GM12878 (cell line): ENCODE results near the gene PSIP1. TPM values are rescaled to one million over a fixed set of nuclear protein-coding genes. Genes with fewer than 3 reads are reported as not detected.

Source experiments
- ATAC-seq: fragments of 200-7000 bp; cut with Tn5 transposase; 3 replicates; pipeline ENCODE4 v1.9.1; 2020; ENCODE audit warnings: mild to moderate bottlenecking, moderate library complexity
- BruUV-seq: library from RNA; stranded (reverse); fragments of 400-500 nt; replicated peaks from 2 replicates; lab custom pipeline; 2021; lab: Mats Ljungman, UMichigan
- CTCF ChIA-PET: fragments of 300-600 bp; sonication (Branson Sonifier 250); formaldehyde crosslinking; extraction: SDS; loops from one replicate; lab custom pipeline; 2021; ENCODE audit warnings: inconsistent platforms; lab: Yijun Ruan, JAX
- POLR2A ChIA-PET: fragments of 350-600 bp; formaldehyde crosslinking; extraction: SDS; loops from one replicate; lab custom pipeline; 2021; ENCODE audit warnings: inconsistent platforms; lab: Charles Lee
- RAD21 ChIA-PET: fragments of 300-600 bp; sonication (Branson Sonifier 250); formaldehyde crosslinking; loops from one replicate; lab custom pipeline; 2023; ENCODE audit warnings: antibody characterized with exemption; ENCODE audit not compliant: unreplicated experiment; lab: Charles Lee
- SMC1A ChIA-PET: fragments of 300-600 bp; sonication (Branson Sonifier 250); formaldehyde crosslinking; loops from one replicate; lab custom pipeline; 2023; ENCODE audit not compliant: unreplicated experiment, uncharacterized antibody; lab: Charles Lee
- DNase-seq: peaks from one replicate; pipeline ENCODE4 v3.0.0-alpha.2; 2011; ENCODE audit warnings: low read depth, low spot score
- FAIRE-seq: peaks from 3 replicates; lab custom pipeline; 2011; peaks lifted over from hg19 to GRCh38; lab: Jason Lieb, UNC
- H2AFZ ChIP-seq: 2 replicates; pipeline ENCODE4 v1.6.0; 2011; ENCODE audit warnings: low read depth, low read length, control low read depth; ENCODE audit not compliant: control insufficient read depth
- H3K27ac ChIP-seq: 2 replicates; pipeline ENCODE4 v1.5.1; 2011; ENCODE audit warnings: control low read depth; ENCODE audit not compliant: control insufficient read depth, insufficient read depth
- H3K27me3 ChIP-seq, 2 experiments: replicated peaks in 1 of 2; 2 replicates each; pipeline versions ENCODE4 v1.6.0 to v1.6.1; 2011; ENCODE audit warnings: low read length in 1 of 2; ENCODE audit not compliant: control insufficient read depth in 2 of 2, insufficient read depth in 2 of 2
- H3K36me3 ChIP-seq, 2 experiments: 2 replicates each; pipeline ENCODE4 v1.5.1; 2011; ENCODE audit warnings: low read length in 1 of 2; ENCODE audit not compliant: control insufficient read depth in 2 of 2, insufficient read depth in 2 of 2
- H3K4me1 ChIP-seq: 2 replicates; pipeline ENCODE4 v1.6.1; 2011; ENCODE audit warnings: mild to moderate bottlenecking, low read length, moderate library complexity, mixed read lengths; ENCODE audit not compliant: control insufficient read depth, insufficient read depth
- H3K4me2 ChIP-seq: 2 replicates; pipeline ENCODE4 v1.6.0; 2011; ENCODE audit warnings: control low read depth; ENCODE audit not compliant: control insufficient read depth, insufficient read depth
- H3K4me3 ChIP-seq: fragments of 200-600 bp; sonication (generic); 2 replicates; pipeline ENCODE4 v1.5.1; 2016
- H3K79me2 ChIP-seq: 2 replicates; pipeline ENCODE4 v1.6.0; 2011; ENCODE audit warnings: low read length; ENCODE audit not compliant: control insufficient read depth, insufficient read depth
- H3K9ac ChIP-seq: 2 replicates; pipeline ENCODE4 v1.8.0; 2011; ENCODE audit warnings: low read length, control low read depth, mixed read lengths; ENCODE audit not compliant: control insufficient read depth, insufficient read depth
- H3K9me3 ChIP-seq: replicated peaks from 3 replicates; pipeline ENCODE4 v1.5.1; 2011; ENCODE audit warnings: mild to moderate bottlenecking, low read length; ENCODE audit not compliant: control insufficient read depth, insufficient read depth
- H4K20me1 ChIP-seq: 2 replicates; pipeline ENCODE4 v1.6.0; 2011; ENCODE audit not compliant: control insufficient read depth, insufficient read depth
- CBX3 ChIP-seq: fragments of 200-600 bp; sonication (generic); IDR thresholded peaks from 2 replicates; pipeline ENCODE4 v1.6.1; 2016; ENCODE audit warnings: low read depth, borderline replicate concordance
- ESRRA ChIP-seq: IDR thresholded peaks from 2 replicates; pipeline ENCODE4 v1.6.1; 2012; ENCODE audit warnings: mild to moderate bottlenecking, low read length, improper control_type of control experiment
- HDAC6 ChIP-seq: fragments of 200-600 bp; sonication (generic); IDR thresholded peaks from one replicate; pipeline ENCODE4 v1.8.0; 2017; ENCODE audit warnings: antibody characterized with exemption; ENCODE audit not compliant: unreplicated experiment
- NFYB ChIP-seq: IDR thresholded peaks from 2 replicates; pipeline ENCODE4 v1.6.1; 2011; ENCODE audit warnings: low read depth, mild to moderate bottlenecking, low read length, improper control_type of control experiment, moderate library complexity; ENCODE audit not compliant: insufficient read depth
- RAD21 ChIP-seq: IDR thresholded peaks from 2 replicates; pipeline ENCODE4 v1.6.1; 2011; ENCODE audit warnings: mild to moderate bottlenecking, low read depth, low read length, moderate library complexity; ENCODE audit not compliant: insufficient read depth
- SMC3 ChIP-seq: IDR thresholded peaks from 2 replicates; pipeline ENCODE4 v1.6.1; 2011; ENCODE audit warnings: low read length, improper control_type of control experiment, borderline replicate concordance
- TARDBP ChIP-seq: IDR thresholded peaks from 2 replicates; pipeline ENCODE4 v1.6.1; 2016; ENCODE audit warnings: borderline replicate concordance
- TCF7 ChIP-seq: IDR thresholded peaks from 2 replicates; pipeline ENCODE4 v1.6.1; 2014; ENCODE audit warnings: antibody characterized with exemption, borderline replicate concordance
- ZNF274 ChIP-seq: IDR thresholded peaks from one replicate; pipeline ENCODE4 v1.8.0; 2011; ENCODE audit not compliant: insufficient read length, insufficient read depth
- ZSCAN29 ChIP-seq: fragments of 450-650 bp; IDR thresholded peaks from 2 replicates; pipeline ENCODE4 v1.6.1; 2017; ENCODE audit warnings: mild to moderate bottlenecking, moderate library complexity
- WGBS: methylation state at CpG from one replicate; pipeline ENCODE4 v1.1.6; 2016; ENCODE audit warnings: low lambda C conversion rate; ENCODE audit not compliant: insufficient replicate concordance, insufficient coverage; ENCODE audit errors: missing lambda C conversion rate; 5-methylcytosine and 5-hydroxymethylcytosine counted together
- in situ Hi-C: fragments of 300-500 bp; cut with MboI; formaldehyde crosslinking; loops from 9 replicates; pipeline ENCODE4 v1.14.3; 2018; ENCODE audit warnings: mixed read lengths
- intact Hi-C: fragments of 100-400 bp; cut with micrococcal nuclease; formaldehyde crosslinking; loops from one replicate; pipeline ENCODE4 v1.14.2; 2022; ENCODE audit not compliant: unreplicated experiment
- polyA plus RNA-seq, 11 experiments: library from polyadenylated mRNA; depleted of rRNA in 4 of 11; unstranded in 6 of 11; stranded (reverse) in 5 of 11; fragments of >200 nt; fragmentation: Nextera tagmentation in 4 of 11; fragmentation: Illumina TruSeq in 1 of 11; extraction: Ambion mirVana in 4 of 11; extraction: Trizol in 1 of 11; gene quantifications; 1 replicate in 1 of 11; 2 replicates in 10 of 11; pipeline versions ENCODE4 v1.2.1 to v1.2.3, GENCODE V29; 2011 to 2016; ENCODE audit warnings: inconsistent platforms in 2 of 11, missing spikeins in 2 of 11, low read depth in 1 of 11
- total RNA-seq, 4 experiments: library from RNA; depleted of rRNA in 3 of 4; stranded (reverse); fragments of >200 nt in 3 of 4; fragmentation: Illumina TruSeq in 1 of 4; extraction: Trizol in 1 of 4; gene quantifications; 2 replicates each; pipeline versions ENCODE4 v1.2.1 to v1.2.3, GENCODE V29; 2013 to 2021
- TF ChIP-seq, protein P1 (sequence below): fragments of 450-650 bp; IDR thresholded peaks from 2 replicates; pipeline ENCODE4 v1.6.1; 2017; ENCODE audit warnings: low read depth, mild to moderate bottlenecking, moderate library complexity
- TF ChIP-seq, protein P2 (sequence below): fragments of 450-650 bp; IDR thresholded peaks from 2 replicates; pipeline ENCODE4 v1.6.1; 2016; ENCODE audit warnings: mild to moderate bottlenecking, moderate library complexity, borderline replicate concordance

PSIP1 gene
- total and polyA plus RNA-seq, 10 of the 15 experiments (the other 5 are each of a cell fraction or from before 2014, with no cell fraction given): 75.5 to 299 (median 173) TPM

GRCh38 chr9:15433191-15433590 is 77.6 kb downstream of the PSIP1 start:
- CTCF ChIA-PET: interaction anchor here (0.6 to 1.7 kb wide), 3 partner anchors 11 to 101 kb away, joined by 3 to 6 read pairs (median 3); no protein-coding TSS in a partner anchor
- intact Hi-C loops: no loop called here

More at GRCh38 chr9:15433191-15433590, 77.6 kb downstream of the PSIP1 start:
- no peak for DNase-seq
- peaks cover 14% of the 10 kb centered on the region for H3K79me2 ChIP-seq
- in situ Hi-C loops: no loop called here
- ATAC-seq: no peak
- no peak overlapping the region for H3K27ac ChIP-seq
- ChIA-PET RAD21 (interaction anchor here (0.6 to 1.1 kb wide), 3 partner anchors 18 to 208 kb away, joined by 3 to 4 read pairs (median 3); no protein-coding TSS in a partner anchor), POLR2A (interaction anchor here (0.5 to 0.9 kb wide), 3 partner anchors 10 to 64 kb away, joined by 3 to 4 read pairs (median 3); partner anchors contain the start of gene SNAPC3), SMC1A (interaction anchor here (0.6 to 1.5 kb wide), 9 partner anchors 18 to 181 kb away, joined by 3 to 4 read pairs (median 3); partner anchors contain the start of gene CCDC171)
- H3K4me1 ChIP-seq: no peaks in the 10 kb centered on the region
- no peak overlapping the region for H3K4me3 ChIP-seq
- no peak overlapping the region for H3K9ac ChIP-seq
- no TSS peak for BruUV-seq
- no peak for TF ChIP-seq HDAC6
- no peak for TF ChIP-seq TCF7
- TF ChIP-seq ESRRA: no peak
- TF ChIP-seq, protein P1, sequence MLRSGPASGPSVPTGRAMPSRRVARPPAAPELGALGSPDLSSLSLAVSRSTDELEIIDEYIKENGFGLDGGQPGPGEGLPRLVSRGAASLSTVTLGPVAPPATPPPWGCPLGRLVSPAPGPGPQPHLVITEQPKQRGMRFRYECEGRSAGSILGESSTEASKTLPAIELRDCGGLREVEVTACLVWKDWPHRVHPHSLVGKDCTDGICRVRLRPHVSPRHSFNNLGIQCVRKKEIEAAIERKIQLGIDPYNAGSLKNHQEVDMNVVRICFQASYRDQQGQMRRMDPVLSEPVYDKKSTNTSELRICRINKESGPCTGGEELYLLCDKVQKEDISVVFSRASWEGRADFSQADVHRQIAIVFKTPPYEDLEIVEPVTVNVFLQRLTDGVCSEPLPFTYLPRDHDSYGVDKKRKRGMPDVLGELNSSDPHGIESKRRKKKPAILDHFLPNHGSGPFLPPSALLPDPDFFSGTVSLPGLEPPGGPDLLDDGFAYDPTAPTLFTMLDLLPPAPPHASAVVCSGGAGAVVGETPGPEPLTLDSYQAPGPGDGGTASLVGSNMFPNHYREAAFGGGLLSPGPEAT: no peak
- no peak for TF ChIP-seq SMC3
- TF ChIP-seq CBX3: no peak
- no peak for TF ChIP-seq ZNF274
- TF ChIP-seq, protein P2, sequence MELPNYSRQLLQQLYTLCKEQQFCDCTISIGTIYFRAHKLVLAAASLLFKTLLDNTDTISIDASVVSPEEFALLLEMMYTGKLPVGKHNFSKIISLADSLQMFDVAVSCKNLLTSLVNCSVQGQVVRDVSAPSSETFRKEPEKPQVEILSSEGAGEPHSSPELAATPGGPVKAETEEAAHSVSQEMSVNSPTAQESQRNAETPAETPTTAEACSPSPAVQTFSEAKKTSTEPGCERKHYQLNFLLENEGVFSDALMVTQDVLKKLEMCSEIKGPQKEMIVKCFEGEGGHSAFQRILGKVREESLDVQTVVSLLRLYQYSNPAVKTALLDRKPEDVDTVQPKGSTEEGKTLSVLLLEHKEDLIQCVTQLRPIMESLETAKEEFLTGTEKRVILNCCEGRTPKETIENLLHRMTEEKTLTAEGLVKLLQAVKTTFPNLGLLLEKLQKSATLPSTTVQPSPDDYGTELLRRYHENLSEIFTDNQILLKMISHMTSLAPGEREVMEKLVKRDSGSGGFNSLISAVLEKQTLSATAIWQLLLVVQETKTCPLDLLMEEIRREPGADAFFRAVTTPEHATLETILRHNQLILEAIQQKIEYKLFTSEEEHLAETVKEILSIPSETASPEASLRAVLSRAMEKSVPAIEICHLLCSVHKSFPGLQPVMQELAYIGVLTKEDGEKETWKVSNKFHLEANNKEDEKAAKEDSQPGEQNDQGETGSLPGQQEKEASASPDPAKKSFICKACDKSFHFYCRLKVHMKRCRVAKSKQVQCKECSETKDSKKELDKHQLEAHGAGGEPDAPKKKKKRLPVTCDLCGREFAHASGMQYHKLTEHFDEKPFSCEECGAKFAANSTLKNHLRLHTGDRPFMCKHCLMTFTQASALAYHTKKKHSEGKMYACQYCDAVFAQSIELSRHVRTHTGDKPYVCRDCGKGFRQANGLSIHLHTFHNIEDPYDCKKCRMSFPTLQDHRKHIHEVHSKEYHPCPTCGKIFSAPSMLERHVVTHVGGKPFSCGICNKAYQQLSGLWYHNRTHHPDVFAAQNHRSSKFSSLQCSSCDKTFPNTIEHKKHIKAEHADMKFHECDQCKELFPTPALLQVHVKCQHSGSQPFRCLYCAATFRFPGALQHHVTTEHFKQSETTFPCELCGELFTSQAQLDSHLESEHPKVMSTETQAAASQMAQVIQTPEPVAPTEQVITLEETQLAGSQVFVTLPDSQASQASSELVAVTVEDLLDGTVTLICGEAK: no peak
- no peak for TF ChIP-seq TARDBP
- no peak for TF ChIP-seq RAD21
- TF ChIP-seq ZSCAN29: no peak
- TF ChIP-seq NFYB: no peak
- peaks cover 1 to 3% of the 10 kb centered on the region in 2 experiments; a peak in 3 of 4 replicates for H3K36me3 ChIP-seq
- H4K20me1 ChIP-seq: no peaks in the 10 kb centered on the region; the same call in 1 of the 2 replicates
- H2AFZ ChIP-seq: no peak overlapping the region
- H3K4me2 ChIP-seq: no peak overlapping the region
- no peaks in the 10 kb centered on the region for H3K9me3 ChIP-seq
- H3K27me3 ChIP-seq: no peaks in the 10 kb centered on the region
- 72% methylated on average over 4 of the region's 4 CpGs for WGBS
- FAIRE-seq: no peak
